Activated T-helper 17 cell treated with anti-CD3 and anti-CD28 coated beads, Interleukin-2, amount 50 U/mL, for 72 hours (primary cell): Measurements from ENCODE around the gene SLC25A45. TPM values are rescaled to one million over a fixed set of nuclear protein-coding genes. Genes with fewer than 3 reads are reported as not detected.

Source experiments
- ATAC-seq: fragments of 150-1000 bp; cut with Tn5 transposase; replicated peaks from 2 replicates; pipeline ENCODE4 v1.10.0; 2021; ENCODE audit warnings: mild to moderate bottlenecking, moderate library complexity
- H3K27ac Mint-ChIP-seq: one replicate; pipeline ENCODE4 v1.8.0; 2022; ENCODE audit warnings: mixed read lengths
- H3K27me3 Mint-ChIP-seq: one replicate; pipeline ENCODE4 v1.8.0; 2022; ENCODE audit warnings: mixed read lengths
- H3K36me3 Mint-ChIP-seq: one replicate; pipeline ENCODE4 v1.8.0; 2022; ENCODE audit warnings: low read depth, mild to moderate bottlenecking, mixed read lengths
- H3K4me1 Mint-ChIP-seq: one replicate; pipeline ENCODE4 v1.8.0; 2022; ENCODE audit warnings: mixed read lengths
- H3K4me3 Mint-ChIP-seq: one replicate; pipeline ENCODE4 v1.8.0; 2022; ENCODE audit warnings: mild to moderate bottlenecking, mixed read lengths
- H3K9me3 Mint-ChIP-seq: one replicate; pipeline ENCODE4 v1.8.0; 2022; ENCODE audit warnings: mixed read lengths
- total RNA-seq, 2 donors: library from RNA; stranded (reverse); gene quantifications; one replicate each; pipeline ENCODE4 v1.2.3, GENCODE V29; 2022

The SLC25A45 gene
- total RNA-seq, 2 donors from 2014 or later: 18.0 to 20.1 TPM

GRCh38 chr11:65424205-65425104 lies 42.0 kb upstream of the SLC25A45 start:
- H3K27me3 Mint-ChIP-seq: no peaks in the 10 kb centered on the region
- peaks cover 5% of the 10 kb centered on the region for H3K9me3 Mint-ChIP-seq
- peaks cover 100% of the 10 kb centered on the region for H3K36me3 Mint-ChIP-seq
- no peak for ATAC-seq
- H3K4me3 Mint-ChIP-seq: peak overlapping the region; percentile 99
- H3K27ac Mint-ChIP-seq: peak overlapping the region; percentile 100
- peaks cover 48% of the 10 kb centered on the region for H3K4me1 Mint-ChIP-seq

DNA sequence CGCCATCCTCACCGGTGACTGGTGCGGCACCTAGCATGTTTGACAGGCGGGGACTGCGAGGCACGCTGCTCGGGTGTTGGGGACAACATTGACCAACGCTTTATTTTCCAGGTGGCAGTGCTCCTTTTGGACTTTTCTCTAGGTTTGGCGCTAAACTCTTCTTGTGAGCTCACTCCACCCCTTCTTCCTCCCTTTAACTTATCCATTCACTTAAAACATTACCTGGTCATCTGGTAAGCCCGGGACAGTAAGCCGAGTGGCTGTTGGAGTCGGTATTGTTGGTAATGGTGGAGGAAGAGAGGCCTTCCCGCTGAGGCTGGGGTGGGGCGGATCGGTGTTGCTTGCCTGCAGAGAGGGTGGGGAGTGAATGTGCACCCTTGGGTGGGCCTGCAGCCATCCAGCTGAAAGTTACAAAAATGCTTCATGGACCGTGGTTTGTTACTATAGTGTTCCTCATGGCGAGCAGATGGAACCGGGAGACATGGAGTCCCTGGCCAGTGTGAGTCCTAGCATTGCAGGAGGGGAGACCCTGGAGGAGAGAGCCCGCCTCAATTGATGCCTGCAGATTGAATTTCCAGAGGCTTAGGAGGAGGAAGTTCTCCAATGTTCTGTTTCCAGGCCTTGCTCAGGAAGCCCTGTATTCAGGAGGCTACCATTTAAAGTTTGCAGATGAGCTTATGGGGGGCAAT lies 41.2 kb upstream of the SLC25A45 start:
- Mint-ChIP-seq H3K9me3 (peaks cover 5% of the 10 kb centered on the region), H3K36me3 (peaks cover 100% of the 10 kb centered on the region), H3K27me3 (no peaks in the 10 kb centered on the region), H3K27ac (peak overlapping the region; percentile 100), H3K4me3 (peak overlapping the region; percentile 99), H3K4me1 (peaks cover 46% of the 10 kb centered on the region)
- no peak for ATAC-seq

- Mint-ChIP-seq H3K27me3 (no peaks in the 10 kb centered on the region), H3K4me3 (peak within 1 kb of the TSS; percentile 99), H3K36me3 (peaks cover 98% of the 10 kb centered on the region), H3K4me1 (peaks cover 41% of the 10 kb centered on the region), H3K27ac (peak within 1 kb of the TSS; percentile 100), H3K9me3 (peaks cover 5% of the 10 kb centered on the region)
- peak; percentile 9 for ATAC-seq
Observed at GRCh38 chr11:65422633-65423515, 40.4 kb upstream of the SLC25A45 start, which contains the start of gene NEAT1. TSS of gene NEAT1 (plus strand) at chr11:65422798.

DNA sequence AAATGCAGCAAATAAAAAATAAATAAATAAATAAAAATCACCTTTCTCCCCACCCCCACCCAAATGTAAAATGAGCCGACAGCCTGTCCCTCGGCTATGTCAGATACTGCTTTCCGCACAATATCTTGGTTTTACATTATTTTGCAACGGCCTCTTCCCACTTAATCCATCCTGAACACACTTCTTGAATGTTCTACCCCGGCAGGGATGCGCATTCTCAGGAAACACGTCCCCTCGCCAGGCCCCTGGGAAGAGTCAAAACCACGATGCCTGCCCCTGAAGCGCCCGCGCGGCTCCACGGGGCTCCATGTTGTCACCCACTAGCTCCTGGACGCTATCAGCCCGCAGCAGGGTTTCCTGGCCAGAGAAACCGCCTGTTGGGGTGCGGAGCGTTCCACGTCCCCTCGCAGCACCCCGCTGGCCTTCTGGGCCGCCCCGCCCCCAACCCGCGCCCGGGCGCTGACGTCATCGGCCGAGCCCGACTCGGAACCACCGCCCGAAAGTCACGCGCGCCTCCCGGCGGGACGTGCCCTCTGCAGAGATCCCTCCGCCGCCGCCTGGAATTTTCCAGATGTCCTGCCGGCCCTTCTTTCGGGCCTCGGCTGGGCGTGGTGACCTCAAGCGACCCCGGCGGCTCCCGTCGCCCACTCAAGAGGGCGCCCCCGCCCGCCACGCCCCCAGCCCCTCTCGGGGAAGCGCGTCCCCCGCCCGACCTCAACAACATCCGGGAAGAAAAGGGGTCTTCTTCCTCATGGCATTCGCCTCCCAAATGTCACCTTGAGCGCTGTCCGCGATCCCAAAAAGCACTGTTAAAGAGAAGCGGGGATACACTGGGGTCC lies 39.6 kb upstream of the SLC25A45 start:
- peaks cover 37% of the 10 kb centered on the region for H3K4me1 Mint-ChIP-seq
- no peaks in the 10 kb centered on the region for H3K27me3 Mint-ChIP-seq
- H3K27ac Mint-ChIP-seq: peak overlapping the region; percentile 100
- ATAC-seq: peak; percentile 8
- H3K36me3 Mint-ChIP-seq: peaks cover 98% of the 10 kb centered on the region
- peaks cover 5% of the 10 kb centered on the region for H3K9me3 Mint-ChIP-seq
- H3K4me3 Mint-ChIP-seq: peak overlapping the region; percentile 99

- Mint-ChIP-seq H3K9me3 (peaks cover 5% of the 10 kb centered on the region), H3K4me1 (peaks cover 35% of the 10 kb centered on the region), H3K4me3 (peak overlapping the region; percentile 99), H3K27me3 (no peaks in the 10 kb centered on the region), H3K36me3 (peaks cover 98% of the 10 kb centered on the region), H3K27ac (peak overlapping the region; percentile 100)
- peak; percentile 45 for ATAC-seq
Observed at GRCh38 chr11:65420979-65421793, 38.7 kb upstream of the SLC25A45 start.

DNA sequence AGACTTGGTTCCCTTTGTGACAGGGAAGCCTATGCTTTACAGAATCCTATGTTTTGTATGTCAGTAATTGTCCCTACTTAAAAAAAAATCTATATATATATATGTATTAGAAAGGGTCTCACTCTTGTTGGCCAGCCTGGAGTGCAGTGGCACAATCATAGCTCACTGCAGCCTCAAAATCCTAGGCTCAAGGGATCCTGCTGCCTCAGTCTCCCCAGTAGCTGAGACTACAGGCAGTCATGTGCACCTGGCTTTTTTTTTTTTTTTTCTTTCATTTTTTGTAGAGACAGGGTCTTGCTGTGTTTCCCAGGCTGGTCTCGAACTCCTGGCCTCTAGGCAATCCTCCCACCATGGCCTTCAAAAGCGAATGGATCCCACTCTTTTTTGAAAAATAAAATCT lies 38.1 kb upstream of the SLC25A45 start:
- Mint-ChIP-seq H3K4me1 (peaks cover 37% of the 10 kb centered on the region), H3K9me3 (peaks cover 5% of the 10 kb centered on the region), H3K27ac (peak overlapping the region; percentile 100), H3K36me3 (peaks cover 91% of the 10 kb centered on the region), H3K4me3 (peak overlapping the region; percentile 99), H3K27me3 (no peaks in the 10 kb centered on the region)
- no peak for ATAC-seq

DNA sequence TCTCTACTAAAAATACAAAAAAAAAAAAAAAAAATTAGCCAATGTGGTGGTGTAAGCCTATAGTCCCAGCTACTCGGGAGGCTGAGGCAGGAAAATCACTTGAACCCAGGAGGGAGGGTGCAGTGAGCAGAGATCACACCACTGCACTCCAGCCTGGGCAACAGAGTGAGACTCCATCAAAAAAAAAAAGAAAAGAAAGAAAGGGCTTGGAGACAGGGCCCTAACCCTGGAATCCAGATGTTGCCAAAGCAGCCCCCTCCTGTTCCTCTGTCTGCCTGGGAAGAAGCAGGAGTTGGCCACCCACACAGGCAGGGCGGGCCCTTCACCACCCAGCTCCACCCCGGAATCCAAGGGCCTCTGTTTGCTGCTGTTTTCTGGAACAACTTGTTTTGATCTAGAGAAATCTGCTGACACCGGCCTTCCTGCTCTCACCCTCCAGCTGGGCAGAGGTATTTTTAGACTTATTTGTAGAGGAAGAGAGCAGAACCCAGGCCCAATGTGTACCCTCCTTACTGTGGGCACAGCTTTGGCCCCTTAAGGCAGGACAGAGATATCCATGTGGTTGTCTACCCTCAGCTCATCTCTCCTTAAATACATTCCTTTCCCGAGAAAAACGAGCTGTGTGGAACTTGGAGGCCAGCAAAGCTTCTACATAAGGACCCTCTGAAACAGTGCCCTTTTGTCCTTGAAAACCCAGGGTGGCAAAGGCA lies 37.5 kb upstream of the SLC25A45 start:
- H3K27me3 Mint-ChIP-seq: no peaks in the 10 kb centered on the region
- peaks cover 85% of the 10 kb centered on the region for H3K36me3 Mint-ChIP-seq
- H3K4me1 Mint-ChIP-seq: peaks cover 32% of the 10 kb centered on the region
- peaks cover 5% of the 10 kb centered on the region for H3K9me3 Mint-ChIP-seq
- ATAC-seq: peak; percentile 7
- H3K27ac Mint-ChIP-seq: peak overlapping the region; percentile 100
- H3K4me3 Mint-ChIP-seq: peak overlapping the region; percentile 99

DNA sequence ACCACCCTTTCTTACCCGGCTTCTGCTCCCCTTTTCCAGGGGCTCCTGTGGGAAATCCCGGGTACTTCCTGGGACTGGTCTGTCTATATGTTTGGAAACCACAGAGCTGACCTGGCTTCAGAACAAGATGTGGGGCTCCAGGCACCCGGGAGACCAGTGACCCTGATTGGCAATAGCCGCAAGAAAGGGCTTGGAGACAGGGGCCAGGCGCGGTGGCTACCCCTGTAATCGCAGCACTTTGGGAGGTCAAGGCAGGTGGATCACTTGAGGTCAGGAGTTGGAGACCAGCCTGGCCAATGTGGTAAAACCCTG lies 37.0 kb upstream of the SLC25A45 start:
- no peak for ATAC-seq
- peaks cover 27% of the 10 kb centered on the region for H3K4me1 Mint-ChIP-seq
- peak overlapping the region; percentile 99 for H3K4me3 Mint-ChIP-seq
- peaks cover 3% of the 10 kb centered on the region for H3K9me3 Mint-ChIP-seq
- H3K27me3 Mint-ChIP-seq: no peaks in the 10 kb centered on the region
- peak overlapping the region; percentile 100 for H3K27ac Mint-ChIP-seq
- peaks cover 80% of the 10 kb centered on the region for H3K36me3 Mint-ChIP-seq

DNA sequence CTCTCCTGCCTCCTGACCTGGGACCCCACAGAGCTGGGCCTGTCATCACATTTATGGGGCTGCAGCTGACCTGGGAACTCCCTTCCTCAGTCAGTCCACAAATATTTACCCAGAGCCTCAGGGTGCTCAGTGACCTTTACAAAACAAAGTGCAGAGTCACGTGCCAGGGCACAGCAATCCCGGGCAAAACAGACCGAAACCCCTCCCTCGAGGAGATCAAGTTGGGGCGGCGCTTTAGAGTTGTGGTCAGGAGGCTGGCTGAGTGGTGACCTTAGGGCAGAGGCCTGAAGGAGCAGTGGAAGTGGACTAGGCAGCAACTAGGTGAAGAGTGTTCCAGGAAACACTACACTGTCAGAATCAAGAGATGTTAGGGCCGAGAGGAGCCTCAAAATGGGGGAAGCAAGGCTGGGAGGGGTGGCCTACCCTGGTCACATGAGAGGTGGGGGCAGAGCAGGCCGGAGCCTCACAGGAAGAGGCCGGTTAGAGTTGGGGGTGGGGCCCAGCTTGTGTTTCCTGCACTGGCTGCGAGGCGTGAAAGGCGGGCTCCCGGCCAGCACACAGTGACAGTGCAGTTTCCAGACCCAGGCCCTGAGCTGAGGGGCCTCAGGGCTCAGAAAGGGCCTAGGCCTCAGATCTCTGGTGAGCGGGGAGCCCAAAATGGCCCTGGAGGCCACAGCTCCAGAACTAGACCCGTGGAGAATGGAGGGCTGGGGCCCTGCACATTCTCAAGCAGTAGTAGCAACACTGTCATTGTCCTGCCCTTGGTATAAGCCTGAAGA lies 36.4 kb upstream of the SLC25A45 start:
- Mint-ChIP-seq H3K4me1 (peaks cover 24% of the 10 kb centered on the region), H3K27me3 (no peaks in the 10 kb centered on the region), H3K36me3 (peaks cover 75% of the 10 kb centered on the region), H3K9me3 (no peaks in the 10 kb centered on the region), H3K4me3 (peak overlapping the region; percentile 99), H3K27ac (peak overlapping the region; percentile 100)
- ATAC-seq: peak; percentile 55

DNA sequence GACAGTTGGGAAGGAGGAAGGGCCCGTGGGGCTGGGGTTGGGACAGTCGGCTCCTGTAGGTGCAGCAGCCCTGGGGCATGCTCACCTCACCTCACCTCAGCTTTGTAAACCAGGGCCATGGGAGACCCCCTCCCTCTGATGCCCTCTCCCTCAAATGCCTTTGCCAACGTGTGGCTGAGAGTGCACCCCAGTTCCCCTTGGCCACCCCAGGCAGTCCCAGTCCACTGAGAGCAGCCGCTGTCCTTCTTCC lies 35.9 kb upstream of the SLC25A45 start:
- H3K36me3 Mint-ChIP-seq: peaks cover 70% of the 10 kb centered on the region
- H3K27ac Mint-ChIP-seq: peak overlapping the region; percentile 100
- H3K9me3 Mint-ChIP-seq: no peaks in the 10 kb centered on the region
- ATAC-seq: no peak
- no peaks in the 10 kb centered on the region for H3K27me3 Mint-ChIP-seq
- peaks cover 24% of the 10 kb centered on the region for H3K4me1 Mint-ChIP-seq
- peak overlapping the region; percentile 99 for H3K4me3 Mint-ChIP-seq

- H3K4me3 Mint-ChIP-seq: peak overlapping the region; percentile 99
- no peak for ATAC-seq
- peak overlapping the region; percentile 100 for H3K27ac Mint-ChIP-seq
- H3K4me1 Mint-ChIP-seq: peaks cover 21% of the 10 kb centered on the region
- H3K36me3 Mint-ChIP-seq: peaks cover 65% of the 10 kb centered on the region
- H3K9me3 Mint-ChIP-seq: no peaks in the 10 kb centered on the region
- H3K27me3 Mint-ChIP-seq: no peaks in the 10 kb centered on the region
Observed at GRCh38 chr11:65417702-65418430, 35.4 kb upstream of the SLC25A45 start.
